HEK293T (cell line): ENCODE data around the gene E4F1.

Experiments used
- BHLHE40 ChIP-seq: fragments of 450-650 bp; IDR thresholded peaks from 2 replicates; pipeline ENCODE4 v1.6.1; 2016; ENCODE audit warnings: mild to moderate bottlenecking, moderate library complexity, borderline replicate concordance
- ELF4 ChIP-seq: fragments of 450-650 bp; IDR thresholded peaks from 2 replicates; pipeline ENCODE4 v1.6.1; 2017; ENCODE audit warnings: antibody characterized with exemption
- FOXA1 ChIP-seq: fragments of 450-650 bp; IDR thresholded peaks from 2 replicates; pipeline ENCODE4 v1.6.1; 2016; ENCODE audit warnings: mild to moderate bottlenecking
- FOXK2 ChIP-seq: fragments of 450-650 bp; IDR thresholded peaks from 2 replicates; pipeline ENCODE4 v1.6.1; 2016; ENCODE audit warnings: mild to moderate bottlenecking
- FOXM1 ChIP-seq: fragments of 450-650 bp; IDR thresholded peaks from 2 replicates; pipeline ENCODE4 v1.6.1; 2017; ENCODE audit warnings: mild to moderate bottlenecking, borderline replicate concordance
- L3MBTL2 ChIP-seq: fragments of 450-650 bp; conservative IDR thresholded peaks from 2 replicates; pipeline ENCODE4 v1.6.1; 2016; ENCODE audit warnings: mild to moderate bottlenecking
- SUZ12 ChIP-seq: fragments of 450-650 bp; IDR thresholded peaks from 2 replicates; pipeline ENCODE4 v1.6.1; 2016; ENCODE audit warnings: mild to moderate bottlenecking
- TARDBP ChIP-seq: fragments of 450-650 bp; IDR thresholded peaks from 2 replicates; pipeline ENCODE4 v1.6.1; 2016
- TF ChIP-seq, protein P1 (sequence below): fragments of 450-650 bp; IDR thresholded peaks from 2 replicates; pipeline ENCODE4 v1.6.1; 2016

DNA sequence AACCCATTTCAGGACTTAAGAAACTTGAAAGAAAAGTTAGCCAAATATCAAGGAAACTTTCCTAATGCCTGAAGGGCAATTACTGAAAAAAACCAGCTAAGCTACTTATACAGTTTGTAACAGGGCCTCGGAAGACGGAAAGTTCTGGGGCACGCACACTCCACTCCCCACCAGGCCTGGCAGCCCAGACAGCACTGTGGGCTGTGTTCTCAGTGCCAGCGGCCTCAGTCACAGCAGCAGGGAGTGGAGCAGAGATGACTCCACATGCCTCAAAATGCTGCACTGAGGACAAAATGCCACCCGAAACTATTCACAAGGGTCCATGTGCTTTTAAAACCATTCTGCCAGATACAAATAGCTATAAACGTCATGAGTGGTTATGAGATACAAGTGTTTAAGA lies 34.3 kb downstream of the E4F1 start:
- no peak for TF ChIP-seq FOXA1
- TF ChIP-seq TARDBP, result no peak
- TF ChIP-seq BHLHE40, result no peak
- TF ChIP-seq ELF4, result no peak
- TF ChIP-seq FOXM1, result no peak
- TF ChIP-seq, protein P1, sequence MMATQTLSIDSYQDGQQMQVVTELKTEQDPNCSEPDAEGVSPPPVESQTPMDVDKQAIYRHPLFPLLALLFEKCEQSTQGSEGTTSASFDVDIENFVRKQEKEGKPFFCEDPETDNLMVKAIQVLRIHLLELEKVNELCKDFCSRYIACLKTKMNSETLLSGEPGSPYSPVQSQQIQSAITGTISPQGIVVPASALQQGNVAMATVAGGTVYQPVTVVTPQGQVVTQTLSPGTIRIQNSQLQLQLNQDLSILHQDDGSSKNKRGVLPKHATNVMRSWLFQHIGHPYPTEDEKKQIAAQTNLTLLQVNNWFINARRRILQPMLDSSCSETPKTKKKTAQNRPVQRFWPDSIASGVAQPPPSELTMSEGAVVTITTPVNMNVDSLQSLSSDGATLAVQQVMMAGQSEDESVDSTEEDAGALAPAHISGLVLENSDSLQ, result no peak
- no peak for TF ChIP-seq SUZ12
- no peak for TF ChIP-seq FOXK2
- TF ChIP-seq L3MBTL2, result no peak
